IMR-90 (cell line): ENCODE data around the gene TENM4. TPM values are rescaled to one million over a fixed set of nuclear protein-coding genes. Genes with fewer than 3 reads are reported as not detected.

ENCODE experiments used
- ATAC-seq: fragments of 200-7000 bp; cut with Tn5 transposase; 2 replicates; pipeline ENCODE4 v1.9.1; 2020; ENCODE audit warnings: low read depth, mild to moderate bottlenecking, moderate library complexity
- BruUV-seq: library from RNA; stranded (reverse); fragments of 400-500 nt; replicated peaks from 2 replicates; lab custom pipeline; 2021; lab: Mats Ljungman, UMichigan
- CTCF ChIA-PET: fragments of 300-600 bp; formaldehyde crosslinking; extraction: SDS; loops from one replicate; lab custom pipeline; 2021; ENCODE audit warnings: antibody characterized with exemption; lab: Yijun Ruan, JAX
- POLR2A ChIA-PET: fragments of 300-600 bp; sonication (Branson Sonifier 250); formaldehyde crosslinking; loops from one replicate; lab custom pipeline; 2022; ENCODE audit warnings: antibody characterized with exemption; ENCODE audit not compliant: unreplicated experiment; lab: Charles Lee
- DNase-seq: peaks from one replicate; pipeline ENCODE4 v3.0.0; 2013
- H2AFZ ChIP-seq: replicated peaks from 2 replicates; pipeline ENCODE3; 2013; ENCODE audit warnings: low read length, mild to moderate bottlenecking; ENCODE audit not compliant: poor library complexity
- H2AK5ac ChIP-seq: 2 replicates; pipeline ENCODE4 v1.6.1; 2013; ENCODE audit warnings: low read depth, low read length, inconsistent platforms
- H2AK9ac ChIP-seq: replicated peaks from 2 replicates; pipeline ENCODE3; 2013; ENCODE audit warnings: mild to moderate bottlenecking, low read depth, low read length, moderate library complexity; ENCODE audit not compliant: poor library complexity
- H2BK120ac ChIP-seq: 2 replicates; pipeline ENCODE4 v1.6.1; 2013; ENCODE audit warnings: low read depth, low read length, inconsistent platforms
- H2BK15ac ChIP-seq: 3 replicates; pipeline ENCODE4 v1.6.1; 2013; ENCODE audit warnings: low read depth, low read length, inconsistent platforms
- H2BK20ac ChIP-seq: 2 replicates; pipeline ENCODE4 v1.6.1; 2013; ENCODE audit warnings: low read depth, mild to moderate bottlenecking, inconsistent platforms, low read length, moderate library complexity
- H2BK5ac ChIP-seq: 2 replicates; pipeline ENCODE4 v1.6.1; 2013; ENCODE audit warnings: mild to moderate bottlenecking, low read depth, low read length, inconsistent platforms; ENCODE audit not compliant: poor library complexity, severe bottlenecking
- H3K14ac ChIP-seq: replicated peaks from 2 replicates; pipeline ENCODE4 v1.6.1; 2013; ENCODE audit warnings: low read depth, low read length, inconsistent platforms
- H3K18ac ChIP-seq: 2 replicates; pipeline ENCODE4 v1.6.1; 2013; ENCODE audit warnings: low read depth, low read length, control low read depth
- H3K23ac ChIP-seq: 2 replicates; pipeline ENCODE4 v1.6.1; 2013; ENCODE audit warnings: low read depth, low read length, inconsistent platforms
- H3K27ac ChIP-seq: 2 replicates; pipeline ENCODE4 v1.5.1; 2013; ENCODE audit warnings: mild to moderate bottlenecking, control low read depth, low read length; ENCODE audit not compliant: insufficient read depth
- H3K27me3 ChIP-seq: 2 replicates; pipeline ENCODE4 v1.6.1; 2013; ENCODE audit warnings: low read length; ENCODE audit not compliant: control insufficient read depth, insufficient read depth
- H3K36me3 ChIP-seq: 2 replicates; pipeline ENCODE4 v1.6.1; 2013; ENCODE audit warnings: low read length, mixed read lengths; ENCODE audit not compliant: control insufficient read depth, insufficient read depth
- H3K4ac ChIP-seq: 2 replicates; pipeline ENCODE4 v1.6.1; 2013; ENCODE audit warnings: low read depth, low read length, inconsistent platforms
- H3K4me1 ChIP-seq: 2 replicates; pipeline ENCODE4 v1.6.1; 2013; ENCODE audit warnings: low read length, mixed read lengths; ENCODE audit not compliant: control insufficient read depth, insufficient read depth
- H3K4me2 ChIP-seq: 2 replicates; pipeline ENCODE4 v1.6.1; 2013; ENCODE audit warnings: low read depth, mild to moderate bottlenecking, control low read depth, low read length, moderate library complexity
- H3K4me3 ChIP-seq: 2 replicates; pipeline ENCODE4 v1.5.1; 2013; ENCODE audit warnings: low read depth, mild to moderate bottlenecking, control low read depth, low read length, moderate library complexity; ENCODE audit not compliant: insufficient read depth
- H3K56ac ChIP-seq: 2 replicates; pipeline ENCODE4 v1.6.1; 2013; ENCODE audit warnings: low read length, inconsistent platforms; ENCODE audit not compliant: insufficient read depth; ENCODE audit errors: extremely low read depth
- H3K79me1 ChIP-seq, 2 experiments: 2 replicates each; pipeline ENCODE4 v1.6.1; 2013; ENCODE audit warnings: low read length in 2 of 2, inconsistent platforms in 1 of 2, low read depth in 1 of 2
- H3K9ac ChIP-seq: 2 replicates; pipeline ENCODE4 v1.6.1; 2013; ENCODE audit warnings: low read depth, low read length, control low read depth
- H3K9me1 ChIP-seq: 2 replicates; pipeline ENCODE4 v1.6.1; 2013; ENCODE audit warnings: low read length, inconsistent platforms; ENCODE audit not compliant: insufficient read depth
- H3K9me3 ChIP-seq: 2 replicates; pipeline ENCODE4 v1.6.1; 2013; ENCODE audit warnings: low read length; ENCODE audit not compliant: control insufficient read depth, insufficient read depth
- H4K20me1 ChIP-seq: 2 replicates; pipeline ENCODE4 v1.6.1; 2013; ENCODE audit warnings: low read length, inconsistent platforms; ENCODE audit not compliant: insufficient read depth
- H4K5ac ChIP-seq: 2 replicates; pipeline ENCODE4 v1.6.1; 2013; ENCODE audit warnings: mild to moderate bottlenecking, low read depth, low read length, control low read depth
- H4K8ac ChIP-seq, 2 experiments: 2 replicates each; pipeline ENCODE4 v1.6.1; 2013; ENCODE audit warnings: low read depth in 2 of 2, low read length in 2 of 2, control low read depth in 1 of 2, inconsistent platforms in 1 of 2
- H4K91ac ChIP-seq: 2 replicates; pipeline ENCODE4 v1.6.1; 2013; ENCODE audit warnings: low read depth, low read length, inconsistent platforms; ENCODE audit not compliant: insufficient read depth
- CTCF ChIP-seq: conservative IDR thresholded peaks from 2 replicates; pipeline ENCODE4 v1.5.1; 2012; ENCODE audit warnings: mild to moderate bottlenecking, low read depth, low read length, improper control_type of control experiment
- MXI1 ChIP-seq: IDR thresholded peaks from 2 replicates; pipeline ENCODE4 v1.6.1; 2012; ENCODE audit warnings: low read depth, mild to moderate bottlenecking, low read length, moderate library complexity, borderline replicate concordance
- RAD21 ChIP-seq: IDR thresholded peaks from 2 replicates; pipeline ENCODE4 v1.6.1; 2012; ENCODE audit warnings: low read length, improper control_type of control experiment
- WGBS, 2 experiments: methylation state at CpG; one replicate each; pipeline versions ENCODE4 v1.1.5 to v1.1.7; 2013; ENCODE audit warnings: missing lambda C conversion rate in 2 of 2; ENCODE audit not compliant: insufficient read length in 1 of 2; ENCODE audit errors: extremely low coverage in 2 of 2; 5-methylcytosine and 5-hydroxymethylcytosine counted together
- dilution Hi-C: fragments of 300-500 bp; cut with HindIII; formaldehyde crosslinking; loops from one replicate; pipeline ENCODE4 v1.14.3; 2018; ENCODE audit warnings: low sequenced_read_pairs; ENCODE audit not compliant: unreplicated experiment
- in situ Hi-C: fragments of 300-500 bp; cut with MboI; formaldehyde crosslinking; loops from 3 replicates; pipeline ENCODE4 v1.14.3; 2019; ENCODE audit warnings: low sequenced_read_pairs, inconsistent platforms, mixed read lengths
- intact Hi-C: fragments of 100-400 bp; cut with micrococcal nuclease; formaldehyde crosslinking; loops from 2 replicates; pipeline ENCODE4 v1.10.0; 2022
- polyA plus RNA-seq, 3 experiments: library from polyadenylated mRNA; depleted of rRNA; stranded (reverse); fragments of >200 nt; gene quantifications; 2 replicates each; pipeline ENCODE4 v1.2.3, GENCODE V29; 2012; ENCODE audit warnings: low replicate concordance in 1 of 3
- total RNA-seq: library from RNA; depleted of rRNA; stranded (reverse); fragments of >200 nt; gene quantifications from 2 replicates; pipeline ENCODE4 v1.2.3, GENCODE V29; 2012

TENM4 gene
- total and polyA plus RNA-seq, 2 of the 4 experiments (the other 2 are of a cell fraction): 7.4 to 9.0 TPM

DNA sequence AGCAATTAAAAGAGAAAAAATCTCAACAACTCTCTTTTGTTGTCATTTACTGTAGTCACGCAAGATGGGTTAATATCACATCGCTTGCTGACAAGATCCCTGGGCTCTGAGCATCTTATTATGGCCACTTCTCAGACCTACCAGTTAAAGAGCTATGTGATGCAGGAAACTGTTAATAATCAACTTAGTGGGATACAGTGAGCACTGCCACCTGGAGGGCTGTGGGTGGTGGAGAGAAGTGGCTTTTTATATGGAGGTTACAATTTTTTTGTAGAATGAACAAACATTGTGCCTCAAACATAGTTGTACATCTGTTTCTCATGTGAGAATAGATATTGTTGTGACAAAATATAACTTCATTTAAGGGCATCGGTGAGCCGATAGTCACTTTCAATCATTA is 181.0 kb downstream of the TENM4 start:
- in situ Hi-C loops: no loop called here
- Histone ChIP-seq H3K27me3 (no peaks in the 10 kb centered on the region), H3K9ac (no peak overlapping the region), H2AFZ (no peak overlapping the region), H3K4ac (no peak overlapping the region), H3K4me1 (peaks cover 3% of the 10 kb centered on the region; the same call in 1 of the 2 replicates), H4K5ac (no peak overlapping the region), H3K27ac (no peak overlapping the region), H3K36me3 (no peaks in the 10 kb centered on the region), H4K8ac (no peak overlapping the region), H3K18ac (no peak overlapping the region), H3K56ac (no peak overlapping the region), H2BK5ac (no peak overlapping the region), H2BK15ac (no peak overlapping the region), H2AK5ac (no peak overlapping the region), H3K23ac (no peak overlapping the region), H2BK120ac (no peak overlapping the region), H2BK20ac (no peak overlapping the region), H3K14ac (no peak overlapping the region), H3K9me1 (peaks cover 3% of the 10 kb centered on the region), H3K4me2 (no peak overlapping the region), H3K9me3 (no peaks in the 10 kb centered on the region), H3K4me3 (no peak overlapping the region), H2AK9ac (no peak overlapping the region), H3K79me1 (no peaks in the 10 kb centered on the region), H4K20me1 (no peaks in the 10 kb centered on the region), H4K91ac (no peak overlapping the region)
- intact Hi-C loops: no loop called here
- dilution Hi-C loops: no loop called here
- no CpG with 5 or more reads among the region's 4 CpGs for WGBS, 2 experiments
- TF ChIP-seq RAD21 (peak; percentile 27; the same call in 1 of the 2 replicates), CTCF (0 out of 2 replicates have a peak, but pooled peaks have one; percentile 26), MXI1 (no peak)
- ATAC-seq: no peak
- ChIA-PET POLR2A (no interaction called here), CTCF (no interaction called here)
- DNase-seq: no peak
- BruUV-seq: no TSS peak
